Ishikawa (cell line): ENCODE results near the gene LRRC26.

Experiments used
- CEBPB ChIP-seq: IDR thresholded peaks from 2 replicates; pipeline ENCODE4 v1.6.1; 2012
- CREB1 ChIP-seq: IDR thresholded peaks from 2 replicates; pipeline ENCODE4 v1.6.1; 2012; ENCODE audit warnings: low read depth
- EGR1 ChIP-seq: IDR thresholded peaks from 2 replicates; pipeline ENCODE4 v1.6.1; 2012
- EP300 ChIP-seq: IDR thresholded peaks from 2 replicates; pipeline ENCODE4 v1.6.1; 2012; ENCODE audit warnings: borderline replicate concordance
- FOXM1 ChIP-seq: IDR thresholded peaks from 2 replicates; pipeline ENCODE4 v1.6.1; 2012; ENCODE audit warnings: low read depth, borderline replicate concordance
- NFIC ChIP-seq: IDR thresholded peaks from 2 replicates; pipeline ENCODE4 v1.6.1; 2012
- RAD21 ChIP-seq: IDR thresholded peaks from 2 replicates; pipeline ENCODE4 v1.6.1; 2012; ENCODE audit warnings: low read depth
- TAF1 ChIP-seq: IDR thresholded peaks from 2 replicates; pipeline ENCODE4 v1.6.1; 2012; ENCODE audit warnings: low read depth, mild to moderate bottlenecking
- TCF12 ChIP-seq: IDR thresholded peaks from 2 replicates; pipeline ENCODE4 v1.6.1; 2012; ENCODE audit warnings: low read depth
- TEAD4 ChIP-seq: IDR thresholded peaks from 2 replicates; pipeline ENCODE4 v1.6.1; 2012
- YY1 ChIP-seq: IDR thresholded peaks from 2 replicates; pipeline ENCODE4 v1.6.1; 2012; ENCODE audit warnings: low read depth
- ZBTB7A ChIP-seq: IDR thresholded peaks from 2 replicates; pipeline ENCODE4 v1.6.1; 2012; ENCODE audit warnings: low read depth
- TF ChIP-seq, protein P1 (sequence below): IDR thresholded peaks from 2 replicates; pipeline ENCODE4 v1.6.1; 2012
- TF ChIP-seq, protein P2 (sequence below): IDR thresholded peaks from 2 replicates; pipeline ENCODE4 v1.6.1; 2012; ENCODE audit warnings: low read depth, mild to moderate bottlenecking
- TF ChIP-seq, protein P3 (sequence below): IDR thresholded peaks from 2 replicates; pipeline ENCODE4 v1.6.1; 2012

LRRC26 gene

DNA sequence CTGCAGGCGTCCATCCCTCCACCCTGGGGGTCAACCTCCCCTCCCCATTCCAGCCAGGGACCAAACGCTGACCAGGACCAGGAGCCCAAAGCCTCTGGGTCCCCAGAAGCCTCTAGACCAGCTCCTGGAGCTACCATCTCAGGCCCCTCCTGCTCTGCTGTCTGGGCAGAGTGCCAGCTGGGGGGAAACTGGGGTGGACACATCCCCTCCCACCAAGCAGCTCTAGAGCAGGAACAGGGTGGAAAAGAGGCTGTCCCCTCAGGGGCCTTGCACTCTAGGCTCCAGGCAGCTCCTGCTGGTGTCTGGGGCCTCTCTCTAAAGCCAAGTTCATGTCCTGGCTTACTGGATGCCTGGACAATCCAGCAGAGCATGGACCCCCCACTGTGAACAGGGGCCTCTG lies 23.0 kb upstream of the LRRC26 start:
- TF ChIP-seq NFIC (no peak), YY1 (no peak), FOXM1 (no peak), RAD21 (no peak), EP300 (no peak), ZBTB7A (no peak), EGR1 (no peak), CEBPB (no peak), TCF12 (no peak), TAF1 (no peak)
- TF ChIP-seq, protein P1, sequence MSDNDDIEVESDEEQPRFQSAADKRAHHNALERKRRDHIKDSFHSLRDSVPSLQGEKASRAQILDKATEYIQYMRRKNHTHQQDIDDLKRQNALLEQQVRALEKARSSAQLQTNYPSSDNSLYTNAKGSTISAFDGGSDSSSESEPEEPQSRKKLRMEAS: no peak
- TF ChIP-seq, protein P2, sequence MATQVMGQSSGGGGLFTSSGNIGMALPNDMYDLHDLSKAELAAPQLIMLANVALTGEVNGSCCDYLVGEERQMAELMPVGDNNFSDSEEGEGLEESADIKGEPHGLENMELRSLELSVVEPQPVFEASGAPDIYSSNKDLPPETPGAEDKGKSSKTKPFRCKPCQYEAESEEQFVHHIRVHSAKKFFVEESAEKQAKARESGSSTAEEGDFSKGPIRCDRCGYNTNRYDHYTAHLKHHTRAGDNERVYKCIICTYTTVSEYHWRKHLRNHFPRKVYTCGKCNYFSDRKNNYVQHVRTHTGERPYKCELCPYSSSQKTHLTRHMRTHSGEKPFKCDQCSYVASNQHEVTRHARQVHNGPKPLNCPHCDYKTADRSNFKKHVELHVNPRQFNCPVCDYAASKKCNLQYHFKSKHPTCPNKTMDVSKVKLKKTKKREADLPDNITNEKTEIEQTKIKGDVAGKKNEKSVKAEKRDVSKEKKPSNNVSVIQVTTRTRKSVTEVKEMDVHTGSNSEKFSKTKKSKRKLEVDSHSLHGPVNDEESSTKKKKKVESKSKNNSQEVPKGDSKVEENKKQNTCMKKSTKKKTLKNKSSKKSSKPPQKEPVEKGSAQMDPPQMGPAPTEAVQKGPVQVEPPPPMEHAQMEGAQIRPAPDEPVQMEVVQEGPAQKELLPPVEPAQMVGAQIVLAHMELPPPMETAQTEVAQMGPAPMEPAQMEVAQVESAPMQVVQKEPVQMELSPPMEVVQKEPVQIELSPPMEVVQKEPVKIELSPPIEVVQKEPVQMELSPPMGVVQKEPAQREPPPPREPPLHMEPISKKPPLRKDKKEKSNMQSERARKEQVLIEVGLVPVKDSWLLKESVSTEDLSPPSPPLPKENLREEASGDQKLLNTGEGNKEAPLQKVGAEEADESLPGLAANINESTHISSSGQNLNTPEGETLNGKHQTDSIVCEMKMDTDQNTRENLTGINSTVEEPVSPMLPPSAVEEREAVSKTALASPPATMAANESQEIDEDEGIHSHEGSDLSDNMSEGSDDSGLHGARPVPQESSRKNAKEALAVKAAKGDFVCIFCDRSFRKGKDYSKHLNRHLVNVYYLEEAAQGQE: no peak
- TF ChIP-seq, protein P3, sequence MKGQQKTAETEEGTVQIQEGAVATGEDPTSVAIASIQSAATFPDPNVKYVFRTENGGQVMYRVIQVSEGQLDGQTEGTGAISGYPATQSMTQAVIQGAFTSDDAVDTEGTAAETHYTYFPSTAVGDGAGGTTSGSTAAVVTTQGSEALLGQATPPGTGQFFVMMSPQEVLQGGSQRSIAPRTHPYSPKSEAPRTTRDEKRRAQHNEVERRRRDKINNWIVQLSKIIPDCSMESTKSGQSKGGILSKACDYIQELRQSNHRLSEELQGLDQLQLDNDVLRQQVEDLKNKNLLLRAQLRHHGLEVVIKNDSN: no peak

DNA sequence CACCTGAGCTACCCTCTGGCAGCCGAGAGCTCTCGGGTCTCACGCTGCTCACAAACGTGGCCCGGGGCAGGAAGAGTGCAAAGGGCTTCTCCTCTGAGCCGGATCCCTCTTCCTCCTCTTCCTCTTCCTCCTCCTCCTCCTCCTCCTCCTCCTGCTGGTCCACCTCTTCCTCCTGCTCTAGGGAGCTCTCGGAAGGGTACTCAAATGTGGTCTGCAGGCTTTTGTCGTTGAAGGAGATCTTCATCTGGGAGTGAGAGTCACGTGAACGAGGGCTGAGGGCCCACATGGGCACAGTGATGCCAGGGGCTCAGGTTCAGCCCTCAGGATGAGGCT lies 22.6 kb upstream of the LRRC26 start:
- TF ChIP-seq ZBTB7A (no peak), TAF1 (no peak), CEBPB (no peak), CREB1 (no peak), TCF12 (no peak), TEAD4 (no peak), YY1 (no peak), NFIC (no peak), RAD21 (no peak), FOXM1 (no peak), EGR1 (no peak), EP300 (no peak)
- TF ChIP-seq, protein P1: no peak
- TF ChIP-seq, protein P3: no peak
- TF ChIP-seq, protein P2: no peak

DNA sequence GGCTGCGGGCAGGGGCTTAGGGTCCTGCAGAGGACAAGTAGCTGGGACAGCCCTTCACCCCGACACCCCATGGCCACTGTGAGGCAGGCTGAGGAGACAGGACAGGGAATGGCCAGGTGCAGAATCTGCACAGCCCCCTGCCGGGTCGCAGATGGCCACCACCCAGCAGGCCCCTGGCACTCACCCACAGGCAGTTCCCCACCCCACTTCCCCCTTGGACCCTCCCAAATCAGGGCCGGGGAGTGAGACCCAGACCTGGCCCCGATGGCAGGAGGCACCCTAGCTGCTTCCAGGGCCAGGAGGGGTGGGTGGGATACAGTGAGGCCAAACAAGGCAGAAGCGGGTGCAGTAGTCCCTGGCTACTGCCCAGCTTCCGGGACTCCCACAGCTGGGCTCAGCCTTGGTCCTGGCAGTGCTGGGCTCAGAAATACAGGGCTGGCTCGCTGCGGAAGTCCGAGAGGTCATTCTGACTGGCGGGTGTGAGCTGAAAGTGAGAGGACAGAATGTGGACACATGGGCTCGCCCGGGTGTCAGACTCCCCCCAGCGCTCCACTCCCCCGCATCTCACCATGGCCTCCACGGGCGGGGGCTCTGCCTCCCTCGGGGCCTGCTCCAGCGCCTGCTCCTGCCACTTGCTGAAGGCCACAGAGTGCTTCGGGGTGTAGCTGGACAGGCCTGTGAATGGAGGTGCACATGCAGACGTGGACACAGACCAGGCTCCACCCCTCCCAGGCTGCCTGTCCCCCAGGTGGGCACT lies 22.0 kb upstream of the LRRC26 start:
- TF ChIP-seq, protein P3: no peak
- TF ChIP-seq YY1 (no peak), TEAD4 (no peak), CREB1 (no peak), ZBTB7A (no peak), CEBPB (no peak)
- TF ChIP-seq, protein P2: no peak
- TF ChIP-seq, protein P1: no peak

DNA sequence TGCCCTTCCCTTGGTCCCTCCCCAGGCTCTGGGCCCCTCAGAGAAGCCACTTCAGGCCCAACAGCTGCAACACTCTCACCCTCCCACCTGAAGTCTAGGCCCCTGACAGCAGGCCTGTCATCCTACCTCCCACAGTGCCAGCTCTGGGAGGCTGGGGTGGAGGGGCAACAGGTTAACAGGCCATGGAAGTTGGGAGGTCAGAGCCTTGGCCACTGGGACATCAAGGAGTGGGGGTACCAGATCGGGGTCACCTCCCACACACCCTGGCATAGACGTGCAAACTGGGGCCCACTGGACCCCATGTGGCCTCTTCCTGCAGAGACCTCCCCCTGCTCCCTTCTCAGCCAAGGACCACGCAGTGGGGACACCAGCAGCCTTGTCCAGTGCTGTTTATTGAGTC lies 21.4 kb upstream of the LRRC26 start:
- TF ChIP-seq TEAD4 (no peak), YY1 (no peak), CEBPB (no peak), ZBTB7A (no peak), FOXM1 (no peak), TCF12 (no peak), TAF1 (no peak), NFIC (no peak), CREB1 (no peak)
- TF ChIP-seq, protein P1: no peak
- TF ChIP-seq, protein P3: no peak
- TF ChIP-seq, protein P2: no peak
